Measurements from ENCODE around the gene SEPTIN5.

DNA sequence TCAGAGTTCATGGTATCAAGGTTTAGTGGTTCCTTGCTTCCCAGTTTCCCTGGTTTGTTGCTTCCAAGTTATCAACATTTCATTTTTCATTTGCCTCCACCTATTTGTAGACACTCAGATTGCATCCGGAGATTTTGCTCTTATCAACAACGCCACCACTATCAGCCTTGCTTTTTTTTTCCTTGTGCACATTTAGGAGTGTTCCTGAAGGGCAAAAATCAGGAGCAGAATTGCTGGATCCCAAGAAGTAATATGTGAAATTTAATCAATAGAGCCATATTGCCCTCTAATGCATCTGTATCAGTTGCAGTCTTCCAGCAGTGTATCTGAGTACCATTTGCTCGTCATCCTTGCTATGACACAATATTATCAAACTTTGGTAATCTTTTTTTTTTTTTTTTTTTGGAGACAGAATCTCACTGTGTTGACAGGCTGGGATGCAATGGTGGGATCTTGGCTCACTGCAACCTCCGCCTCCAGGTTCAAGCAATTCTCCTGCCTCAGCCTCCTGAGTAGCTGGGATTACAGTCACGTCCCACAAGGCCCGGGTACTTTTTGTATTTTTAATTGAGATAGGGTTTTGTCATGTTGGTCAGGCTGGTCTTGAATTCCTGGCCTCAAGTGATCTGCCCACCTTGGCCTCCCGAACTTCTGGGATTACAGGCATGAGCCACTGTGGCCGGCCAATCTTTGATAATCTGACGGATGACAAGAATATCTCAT lies 42.1 kb upstream of the SEPTIN5 start:
- TF ChIP-seq, protein P1, sequence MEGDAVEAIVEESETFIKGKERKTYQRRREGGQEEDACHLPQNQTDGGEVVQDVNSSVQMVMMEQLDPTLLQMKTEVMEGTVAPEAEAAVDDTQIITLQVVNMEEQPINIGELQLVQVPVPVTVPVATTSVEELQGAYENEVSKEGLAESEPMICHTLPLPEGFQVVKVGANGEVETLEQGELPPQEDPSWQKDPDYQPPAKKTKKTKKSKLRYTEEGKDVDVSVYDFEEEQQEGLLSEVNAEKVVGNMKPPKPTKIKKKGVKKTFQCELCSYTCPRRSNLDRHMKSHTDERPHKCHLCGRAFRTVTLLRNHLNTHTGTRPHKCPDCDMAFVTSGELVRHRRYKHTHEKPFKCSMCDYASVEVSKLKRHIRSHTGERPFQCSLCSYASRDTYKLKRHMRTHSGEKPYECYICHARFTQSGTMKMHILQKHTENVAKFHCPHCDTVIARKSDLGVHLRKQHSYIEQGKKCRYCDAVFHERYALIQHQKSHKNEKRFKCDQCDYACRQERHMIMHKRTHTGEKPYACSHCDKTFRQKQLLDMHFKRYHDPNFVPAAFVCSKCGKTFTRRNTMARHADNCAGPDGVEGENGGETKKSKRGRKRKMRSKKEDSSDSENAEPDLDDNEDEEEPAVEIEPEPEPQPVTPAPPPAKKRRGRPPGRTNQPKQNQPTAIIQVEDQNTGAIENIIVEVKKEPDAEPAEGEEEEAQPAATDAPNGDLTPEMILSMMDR (IDR thresholded peaks at IDR 0.05), result no peak
- no peak for TF ChIP-seq EZH2 (IDR thresholded peaks at IDR 0.05)
- TF ChIP-seq EZH2phosphoT487 (IDR thresholded peaks at IDR 0.05), result no peak
